ENCODE data around the gene C16orf89.
"Not testable (repeated sequence)": the region's sequence is repeated elsewhere in the genome, so short reads cannot be mapped to it uniquely, and the experiment has no call there.

DNA sequence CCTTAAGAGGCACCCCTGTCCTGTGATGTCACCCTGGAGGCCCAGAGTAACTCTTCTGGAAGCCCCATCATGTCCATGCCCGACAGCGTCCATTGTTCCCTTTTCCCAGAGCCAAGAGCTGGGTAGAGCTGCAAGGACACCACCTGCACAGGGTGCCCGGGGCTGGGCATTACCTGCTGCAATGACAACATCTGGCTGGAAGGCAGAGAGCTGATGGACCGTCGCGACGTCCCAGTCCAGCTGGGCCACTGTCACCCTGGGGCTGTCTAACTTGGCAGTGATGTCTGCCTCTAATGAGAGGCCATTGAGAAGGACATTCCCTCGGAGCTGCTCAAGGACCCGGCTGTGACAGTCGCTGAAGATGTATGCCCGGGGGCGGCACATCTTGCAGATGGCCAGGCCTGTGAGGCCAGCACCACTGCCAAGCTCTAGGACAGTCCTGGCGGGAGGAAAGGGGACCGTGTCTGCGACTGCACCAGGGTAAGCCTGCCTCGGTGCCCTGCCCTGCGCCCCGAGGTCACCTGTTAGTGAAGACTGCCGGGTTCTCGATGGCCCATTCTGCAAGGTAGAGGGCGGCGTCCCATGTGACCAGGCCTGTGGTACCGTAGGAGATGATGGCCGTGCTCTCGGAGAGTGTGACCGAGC is 24.3 kb upstream of the C16orf89 start:
- TF ChIP-seq, protein P1, sequence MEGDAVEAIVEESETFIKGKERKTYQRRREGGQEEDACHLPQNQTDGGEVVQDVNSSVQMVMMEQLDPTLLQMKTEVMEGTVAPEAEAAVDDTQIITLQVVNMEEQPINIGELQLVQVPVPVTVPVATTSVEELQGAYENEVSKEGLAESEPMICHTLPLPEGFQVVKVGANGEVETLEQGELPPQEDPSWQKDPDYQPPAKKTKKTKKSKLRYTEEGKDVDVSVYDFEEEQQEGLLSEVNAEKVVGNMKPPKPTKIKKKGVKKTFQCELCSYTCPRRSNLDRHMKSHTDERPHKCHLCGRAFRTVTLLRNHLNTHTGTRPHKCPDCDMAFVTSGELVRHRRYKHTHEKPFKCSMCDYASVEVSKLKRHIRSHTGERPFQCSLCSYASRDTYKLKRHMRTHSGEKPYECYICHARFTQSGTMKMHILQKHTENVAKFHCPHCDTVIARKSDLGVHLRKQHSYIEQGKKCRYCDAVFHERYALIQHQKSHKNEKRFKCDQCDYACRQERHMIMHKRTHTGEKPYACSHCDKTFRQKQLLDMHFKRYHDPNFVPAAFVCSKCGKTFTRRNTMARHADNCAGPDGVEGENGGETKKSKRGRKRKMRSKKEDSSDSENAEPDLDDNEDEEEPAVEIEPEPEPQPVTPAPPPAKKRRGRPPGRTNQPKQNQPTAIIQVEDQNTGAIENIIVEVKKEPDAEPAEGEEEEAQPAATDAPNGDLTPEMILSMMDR (optimal IDR thresholded peaks at IDR 0.05 in 1 of 3, IDR thresholded peaks at IDR 0.05 in 1 of 3, conservative IDR thresholded peaks at IDR 0.05 in 1 of 3; ENCODE audit: extremely low read depth in 1 of 3, insufficient read depth in 2 of 3, low read length in 3 of 3) = not testable (repeated sequence)
- TF ChIP-seq EZH2 (IDR thresholded peaks at IDR 0.05; ENCODE audit: low read length) = not testable (repeated sequence)
